Activated CD8-positive, alpha-beta memory T cell treated with anti-CD3 and anti-CD28 coated beads, Interleukin-2, amount 10 ng/mL, durations not matched to agents 7 days and 5 days (primary cell): Measurements from ENCODE around the gene EYA2. TPM values are rescaled to one million over a fixed set of nuclear protein-coding genes. Genes with fewer than 3 reads are reported as not detected.

ENCODE experiments used
- ATAC-seq: fragments of 150-1000 bp; cut with Tn5 transposase; one replicate; pipeline ENCODE4 v1.10.0; 2021; ENCODE audit warnings: moderate library complexity
- CTCF ChIA-PET: fragments of 350-600 bp; sonication (Branson Sonifier 250); formaldehyde crosslinking; loops from one replicate; lab custom pipeline; 2021; ENCODE audit warnings: antibody characterized with exemption; lab: Charles Lee
- DNase-seq: peaks from one replicate; pipeline ENCODE4 v3.0.0-alpha.2; 2020
- H3K27ac Mint-ChIP-seq: one replicate; pipeline ENCODE4 v1.8.0; 2021; ENCODE audit warnings: mild to moderate bottlenecking, mixed read lengths
- H3K27me3 Mint-ChIP-seq: one replicate; pipeline ENCODE4 v1.8.0; 2021; ENCODE audit warnings: mixed read lengths
- H3K36me3 Mint-ChIP-seq: one replicate; pipeline ENCODE4 v1.8.0; 2021; ENCODE audit warnings: mild to moderate bottlenecking, mixed read lengths
- H3K4me1 Mint-ChIP-seq: one replicate; pipeline ENCODE4 v1.8.0; 2021; ENCODE audit warnings: mixed read lengths
- H3K4me3 Mint-ChIP-seq: one replicate; pipeline ENCODE4 v1.8.0; 2021; ENCODE audit warnings: mild to moderate bottlenecking, moderate library complexity, mixed read lengths
- H3K9me3 Mint-ChIP-seq: one replicate; pipeline ENCODE4 v1.8.0; 2022; ENCODE audit warnings: low read depth, mixed read lengths
- total RNA-seq, 2 experiments: library from RNA; stranded (reverse); gene quantifications; one replicate each; pipeline ENCODE4 v1.2.3, GENCODE V29; 2021

The EYA2 gene
- total RNA-seq, 2 experiments from 2014 or later: not detected

GRCh38 chr20:47115694-47116093 lies 221.1 kb downstream of the EYA2 start:
- no peak overlapping the region for H3K27ac Mint-ChIP-seq
- peaks cover 8% of the 10 kb centered on the region for H3K9me3 Mint-ChIP-seq
- peaks cover 16% of the 10 kb centered on the region for H3K27me3 Mint-ChIP-seq
- no peaks in the 10 kb centered on the region for H3K36me3 Mint-ChIP-seq
- H3K4me1 Mint-ChIP-seq: no peaks in the 10 kb centered on the region
- CTCF ChIA-PET: no interaction called here
- ATAC-seq (no peak), DNase-seq (no peak)
- no peak overlapping the region for H3K4me3 Mint-ChIP-seq

- Mint-ChIP-seq H3K9me3 (peaks cover 4% of the 10 kb centered on the region), H3K4me1 (no peaks in the 10 kb centered on the region), H3K36me3 (no peaks in the 10 kb centered on the region), H3K27me3 (peaks cover 16% of the 10 kb centered on the region), H3K27ac (no peak overlapping the region), H3K4me3 (no peak overlapping the region)
- CTCF ChIA-PET: no interaction called here
- ATAC-seq: no peak
- no peak for DNase-seq
Measured at GRCh38 chr20:47117371-47117770, 222.7 kb downstream of the EYA2 start.

GRCh38 chr20:47117773-47118172 lies 223.1 kb downstream of the EYA2 start:
- DNase-seq (no peak), ATAC-seq (no peak)
- Mint-ChIP-seq H3K27me3 (peaks cover 16% of the 10 kb centered on the region), H3K9me3 (peaks cover 4% of the 10 kb centered on the region), H3K4me1 (no peaks in the 10 kb centered on the region), H3K36me3 (no peaks in the 10 kb centered on the region), H3K27ac (no peak overlapping the region), H3K4me3 (no peak overlapping the region)
- CTCF ChIA-PET: no interaction called here

- no peak overlapping the region for H3K4me3 Mint-ChIP-seq
- H3K27me3 Mint-ChIP-seq: peaks cover 16% of the 10 kb centered on the region
- H3K9me3 Mint-ChIP-seq: peaks cover 4% of the 10 kb centered on the region
- H3K4me1 Mint-ChIP-seq: no peaks in the 10 kb centered on the region
- no peak overlapping the region for H3K27ac Mint-ChIP-seq
- CTCF ChIA-PET: no interaction called here
- ATAC-seq: no peak
- no peak for DNase-seq
- no peaks in the 10 kb centered on the region for H3K36me3 Mint-ChIP-seq
Measured at GRCh38 chr20:47118206-47118605, 223.6 kb downstream of the EYA2 start.

GRCh38 chr20:47118641-47119040 lies 224.0 kb downstream of the EYA2 start:
- H3K36me3 Mint-ChIP-seq: no peaks in the 10 kb centered on the region
- H3K9me3 Mint-ChIP-seq: peaks cover 4% of the 10 kb centered on the region
- H3K4me1 Mint-ChIP-seq: no peaks in the 10 kb centered on the region
- peaks cover 16% of the 10 kb centered on the region for H3K27me3 Mint-ChIP-seq
- ATAC-seq (no peak), DNase-seq (no peak)
- no peak overlapping the region for H3K4me3 Mint-ChIP-seq
- H3K27ac Mint-ChIP-seq: no peak overlapping the region
- CTCF ChIA-PET: no interaction called here

GRCh38 chr20:47120346-47120936 lies 225.8 kb downstream of the EYA2 start:
- Mint-ChIP-seq H3K4me3 (no peak overlapping the region), H3K27ac (no peak overlapping the region)

GRCh38 chr20:47122560-47122959 lies 227.9 kb downstream of the EYA2 start:
- DNase-seq: no peak
- CTCF ChIA-PET: no interaction called here
- Mint-ChIP-seq H3K36me3 (no peaks in the 10 kb centered on the region), H3K27me3 (peaks cover 40% of the 10 kb centered on the region), H3K9me3 (no peaks in the 10 kb centered on the region), H3K4me1 (no peaks in the 10 kb centered on the region), H3K4me3 (no peak overlapping the region), H3K27ac (no peak overlapping the region)
- ATAC-seq: no peak

More at GRCh38 chr20:47120346-47120936, 225.8 kb downstream of the EYA2 start:
- Mint-ChIP-seq H3K9me3 (peaks cover 2% of the 10 kb centered on the region), H3K36me3 (no peaks in the 10 kb centered on the region), H3K4me1 (no peaks in the 10 kb centered on the region), H3K27me3 (peaks cover 20% of the 10 kb centered on the region)
- DNase-seq (no peak), ATAC-seq (no peak)
- CTCF ChIA-PET: no interaction called here

- ATAC-seq (no peak), DNase-seq (no peak)
- Mint-ChIP-seq H3K27me3 (peaks cover 38% of the 10 kb centered on the region), H3K9me3 (no peaks in the 10 kb centered on the region), H3K27ac (no peak overlapping the region), H3K4me3 (no peak overlapping the region), H3K4me1 (no peaks in the 10 kb centered on the region), H3K36me3 (no peaks in the 10 kb centered on the region)
- CTCF ChIA-PET: no interaction called here
Measured at GRCh38 chr20:47124181-47124717, 229.6 kb downstream of the EYA2 start.

- CTCF ChIA-PET: no interaction called here
- H3K9me3 Mint-ChIP-seq: no peaks in the 10 kb centered on the region
- H3K27me3 Mint-ChIP-seq: peaks cover 37% of the 10 kb centered on the region
- ATAC-seq: no peak
- no peaks in the 10 kb centered on the region for H3K4me1 Mint-ChIP-seq
- H3K36me3 Mint-ChIP-seq: no peaks in the 10 kb centered on the region
- no peak overlapping the region for H3K4me3 Mint-ChIP-seq
- H3K27ac Mint-ChIP-seq: no peak overlapping the region
- no peak for DNase-seq
Measured at GRCh38 chr20:47125508-47125757, 230.8 kb downstream of the EYA2 start.

- CTCF ChIA-PET: no interaction called here
- no peak overlapping the region for H3K27ac Mint-ChIP-seq
- no peaks in the 10 kb centered on the region for H3K36me3 Mint-ChIP-seq
- ATAC-seq (no peak), DNase-seq (no peak)
- H3K4me1 Mint-ChIP-seq: no peaks in the 10 kb centered on the region
- H3K27me3 Mint-ChIP-seq: peaks cover 37% of the 10 kb centered on the region
- H3K9me3 Mint-ChIP-seq: no peaks in the 10 kb centered on the region
- H3K4me3 Mint-ChIP-seq: no peak overlapping the region
Measured at GRCh38 chr20:47125758-47126591, 231.3 kb downstream of the EYA2 start.

GRCh38 chr20:47126709-47127108 lies 232.1 kb downstream of the EYA2 start:
- H3K27me3 Mint-ChIP-seq: peaks cover 40% of the 10 kb centered on the region
- H3K9me3 Mint-ChIP-seq: no peaks in the 10 kb centered on the region
- no peaks in the 10 kb centered on the region for H3K4me1 Mint-ChIP-seq
- ATAC-seq (no peak), DNase-seq (no peak)
- H3K4me3 Mint-ChIP-seq: no peak overlapping the region
- no peaks in the 10 kb centered on the region for H3K36me3 Mint-ChIP-seq
- CTCF ChIA-PET: no interaction called here
- H3K27ac Mint-ChIP-seq: no peak overlapping the region

GRCh38 chr20:47127546-47127945 lies 232.9 kb downstream of the EYA2 start:
- no peaks in the 10 kb centered on the region for H3K9me3 Mint-ChIP-seq
- CTCF ChIA-PET: no interaction called here
- H3K27me3 Mint-ChIP-seq: peaks cover 40% of the 10 kb centered on the region
- H3K4me3 Mint-ChIP-seq: no peak overlapping the region
- ATAC-seq (no peak), DNase-seq (no peak)
- no peaks in the 10 kb centered on the region for H3K4me1 Mint-ChIP-seq
- H3K27ac Mint-ChIP-seq: no peak overlapping the region
- H3K36me3 Mint-ChIP-seq: no peaks in the 10 kb centered on the region

- H3K9me3 Mint-ChIP-seq: no peaks in the 10 kb centered on the region
- H3K36me3 Mint-ChIP-seq: no peaks in the 10 kb centered on the region
- CTCF ChIA-PET: no interaction called here
- DNase-seq (no peak), ATAC-seq (no peak)
- H3K27ac Mint-ChIP-seq: no peak overlapping the region
- H3K4me3 Mint-ChIP-seq: no peak overlapping the region
- no peaks in the 10 kb centered on the region for H3K4me1 Mint-ChIP-seq
- H3K27me3 Mint-ChIP-seq: peaks cover 40% of the 10 kb centered on the region
Measured at GRCh38 chr20:47127999-47128398, 233.4 kb downstream of the EYA2 start.

GRCh38 chr20:47129306-47129705 lies 234.7 kb downstream of the EYA2 start:
- DNase-seq: no peak
- Mint-ChIP-seq H3K4me1 (no peaks in the 10 kb centered on the region), H3K9me3 (no peaks in the 10 kb centered on the region), H3K27me3 (peaks cover 40% of the 10 kb centered on the region), H3K4me3 (no peak overlapping the region), H3K27ac (no peak overlapping the region), H3K36me3 (no peaks in the 10 kb centered on the region)
- CTCF ChIA-PET: no interaction called here
- no peak for ATAC-seq
